SK-N-SH (cell line): ENCODE results near the gene NT5C3A. TPM values are rescaled to one million over a fixed set of nuclear protein-coding genes. Genes with fewer than 3 reads are reported as not detected.
"Not testable (repeated sequence)": the region's sequence is repeated elsewhere in the genome, so short reads cannot be mapped to it uniquely, and the experiment has no call there.

Experiments used
- CTCF ChIA-PET: fragments of 300-600, 350-600 bp; formaldehyde crosslinking; extraction: SDS; loops from one replicate; lab custom pipeline; 2021; lab: Yijun Ruan, JAX
- POLR2A ChIA-PET: fragments of 350-600 bp; sonication (Branson Sonifier 250); formaldehyde crosslinking; extraction: SDS; loops from one replicate; lab custom pipeline; 2020; ENCODE audit warnings: antibody characterized with exemption, inconsistent platforms; lab: Yijun Ruan, JAX
- DNase-seq: peaks from one replicate; pipeline ENCODE4 v3.0.0; 2012
- H2AFZ ChIP-seq: fragments of 200-600 bp; sonication (generic); 2 replicates; pipeline ENCODE4 v1.8.1; 2016; ENCODE audit warnings: antibody characterized with exemption, mild to moderate bottlenecking, low read depth
- H3F3A ChIP-seq: fragments of 200-600 bp; sonication (generic); replicated peaks from 2 replicates; pipeline ENCODE3; 2016; ENCODE audit warnings: antibody characterized with exemption, mild to moderate bottlenecking; ENCODE audit not compliant: insufficient read depth
- H3K27ac ChIP-seq, 2 experiments: fragments of 200-500 bp in 1 of 2; fragments of 200-600 bp in 1 of 2; sonication (Bioruptor generic) in 1 of 2; sonication (generic), shearing (Covaris generic) in 1 of 2; 2 replicates each; pipeline versions ENCODE4 v1.5.1 to v1.6.1; 2014 to 2016; ENCODE audit warnings: low read depth in 2 of 2, inconsistent platforms in 1 of 2, low read length in 1 of 2, mild to moderate bottlenecking in 1 of 2, mixed read lengths in 1 of 2
- H3K27me3 ChIP-seq: fragments of 200-600 bp; sonication (generic), shearing (Covaris generic); 2 replicates; pipeline ENCODE4 v1.6.1; 2016; ENCODE audit warnings: mixed run types; ENCODE audit not compliant: insufficient read depth
- H3K36me3 ChIP-seq, 2 experiments: fragments of 200-500 bp in 1 of 2; fragments of 200-600 bp in 1 of 2; sonication (Bioruptor generic) in 1 of 2; sonication (generic) in 1 of 2; replicated peaks in 1 of 2; 2 replicates each; pipeline versions ENCODE3 to v1.5.1; 2014 to 2016; ENCODE audit warnings: low read length in 1 of 2, mild to moderate bottlenecking in 1 of 2; ENCODE audit not compliant: insufficient read depth in 2 of 2, control insufficient read depth in 1 of 2
- H3K4me1 ChIP-seq, 2 experiments: fragments of 200-500 bp in 1 of 2; fragments of 200-600 bp in 1 of 2; sonication (Bioruptor generic) in 1 of 2; sonication (generic), shearing (Covaris generic) in 1 of 2; 2 replicates each; pipeline versions ENCODE4 v1.5.1 to v1.6.1; 2014 to 2016; ENCODE audit warnings: low read depth in 1 of 2, low read length in 1 of 2, mixed run types in 1 of 2; ENCODE audit not compliant: insufficient read depth in 2 of 2, control insufficient read depth in 1 of 2
- H3K4me2 ChIP-seq: fragments of 200-600 bp; sonication (generic), shearing (Covaris generic); 2 replicates; pipeline ENCODE4 v1.6.1; 2017; ENCODE audit warnings: mixed run types
- H3K4me3 ChIP-seq, 2 experiments: fragments of 200-500 bp in 1 of 2; fragments of 200-600 bp in 1 of 2; sonication (Bioruptor generic) in 1 of 2; sonication (generic), shearing (Covaris generic) in 1 of 2; 2 replicates each; pipeline versions ENCODE4 v1.5.1 to v1.8.1; 2014 to 2016; ENCODE audit warnings: low read depth in 2 of 2, inconsistent platforms in 1 of 2, low read length in 1 of 2, mild to moderate bottlenecking in 1 of 2, mixed read lengths in 1 of 2, moderate library complexity in 1 of 2
- H3K79me2 ChIP-seq: fragments of 200-600 bp; sonication (generic); 2 replicates; pipeline ENCODE4 v1.8.1; 2017; ENCODE audit warnings: mild to moderate bottlenecking; ENCODE audit not compliant: insufficient read depth
- H3K9ac ChIP-seq: fragments of 200-600 bp; sonication (generic); 2 replicates; pipeline ENCODE4 v1.6.1; 2017; ENCODE audit warnings: mixed run types
- H3K9me2 ChIP-seq: fragments of 200-600 bp; sonication (generic); 2 replicates; pipeline ENCODE4 v1.6.1; 2017; ENCODE audit warnings: mixed run types
- H3K9me3 ChIP-seq: fragments of 200-600 bp; sonication (generic); 2 replicates; pipeline ENCODE4 v1.6.1; 2017; ENCODE audit warnings: mixed run types, mild to moderate bottlenecking, moderate library complexity
- H4K20me1 ChIP-seq: fragments of 200-600 bp; sonication (generic); 2 replicates; pipeline ENCODE4 v1.6.1; 2017; ENCODE audit warnings: mild to moderate bottlenecking, mixed run types; ENCODE audit not compliant: insufficient read depth
- JUND ChIP-seq: IDR thresholded peaks from 2 replicates; pipeline ENCODE4 v1.4.0; 2012
- TCF12 ChIP-seq: IDR thresholded peaks from 2 replicates; pipeline ENCODE4 v1.4.0; 2012
- WGBS: methylation state at CpG from one replicate; pipeline ENCODE4 v1.1.6; 2017; ENCODE audit warnings: low lambda C conversion rate; 5-methylcytosine and 5-hydroxymethylcytosine counted together
- polyA plus RNA-seq, 3 experiments: library from polyadenylated mRNA; depleted of rRNA; stranded (reverse); fragments of >200 nt; gene quantifications; 2 replicates each; pipeline ENCODE4 v1.2.3, GENCODE V29; 2012

The NT5C3A gene
- polyA plus RNA-seq, 1 of the 3 experiments (the other 2 are of a cell fraction), result 13.2 TPM

- CTCF ChIA-PET, DNase-seq, H3K4me2 ChIP-seq, H3K9me3 ChIP-seq, H3K4me3 ChIP-seq, H3K9ac ChIP-seq, H4K20me1 ChIP-seq, H3F3A ChIP-seq, H3K9me2 ChIP-seq, H3K27ac ChIP-seq, H2AFZ ChIP-seq, H3K27me3 ChIP-seq, H3K4me1 ChIP-seq, H3K79me2 ChIP-seq, POLR2A ChIA-PET: not testable (repeated sequence)
- peaks cover 13 to 38% of the 10 kb centered on the region in 2 experiments for H3K36me3 ChIP-seq
- TF ChIP-seq TCF12 (peak; percentile 6; the same call in 1 of the 2 replicates), JUND (0 out of 2 replicates have a peak, but pooled peaks have one; percentile 7)
- 89% methylated on average over 6 of the region's 6 CpGs for WGBS
These were observed 83.3 kb downstream of the NT5C3A start for GRCh38 chr7:32979246-32979645.

- WGBS, result 98% methylated on average over 2 of the region's 2 CpGs
These were observed 85.4 kb downstream of the NT5C3A start for GRCh38 chr7:32977159-32977558.

GRCh38 chr7:32971967-32972366, 90.6 kb downstream of the NT5C3A start:
- H4K20me1 ChIP-seq, H3K27me3 ChIP-seq, H3K4me2 ChIP-seq, H3K4me1 ChIP-seq, H3K36me3 ChIP-seq, H3F3A ChIP-seq, H3K9me3 ChIP-seq, H2AFZ ChIP-seq, H3K9me2 ChIP-seq, POLR2A ChIA-PET, H3K4me3 ChIP-seq, DNase-seq, CTCF ChIA-PET, H3K27ac ChIP-seq, H3K9ac ChIP-seq: not testable (repeated sequence)
- 84% methylated on average over 2 of the region's 3 CpGs for WGBS
- peaks cover 29% of the 10 kb centered on the region for H3K79me2 ChIP-seq

More at GRCh38 chr7:32977159-32977558, 85.4 kb downstream of the NT5C3A start:
- peaks cover 13 to 28% of the 10 kb centered on the region in 2 experiments for H3K36me3 ChIP-seq
- H3K9ac ChIP-seq, H4K20me1 ChIP-seq, H3K79me2 ChIP-seq, H3K4me1 ChIP-seq, H3K4me2 ChIP-seq, POLR2A ChIA-PET, H3K4me3 ChIP-seq, H3K27me3 ChIP-seq, H3K9me3 ChIP-seq, H3K27ac ChIP-seq, H3F3A ChIP-seq, H3K9me2 ChIP-seq, CTCF ChIA-PET, H2AFZ ChIP-seq, DNase-seq: not testable (repeated sequence)

GRCh38 chr7:32967268-32967582, 95.4 kb downstream of the NT5C3A start:
- POLR2A ChIA-PET, CTCF ChIA-PET, H3K4me3 ChIP-seq: not testable (repeated sequence)

GRCh38 chr7:32966489-32967267, 95.9 kb downstream of the NT5C3A start:
- H4K20me1 ChIP-seq, H3K4me3 ChIP-seq, H2AFZ ChIP-seq, H3K27me3 ChIP-seq, H3K27ac ChIP-seq, H3K9ac ChIP-seq, CTCF ChIA-PET, H3K9me2 ChIP-seq, H3F3A ChIP-seq, H3K9me3 ChIP-seq, POLR2A ChIA-PET, H3K36me3 ChIP-seq, H3K4me2 ChIP-seq, DNase-seq: not testable (repeated sequence)
- peaks cover 46% of the 10 kb centered on the region for H3K79me2 ChIP-seq
- H3K4me1 ChIP-seq, result peaks cover 5 to 10% of the 10 kb centered on the region in 2 experiments; a peak in 2 of 4 replicates
- WGBS, result 98% methylated on average over 5 of the region's 5 CpGs

More at GRCh38 chr7:32967268-32967582, 95.4 kb downstream of the NT5C3A start:
- WGBS, result 94% methylated on average over 4 of the region's 4 CpGs
- Histone ChIP-seq H3K4me1 (peaks cover 5 to 10% of the 10 kb centered on the region in 2 experiments; a peak in 2 of 4 replicates), H3K79me2 (peaks cover 45% of the 10 kb centered on the region)
- not testable (repeated sequence) for H3K9ac ChIP-seq, H3K27me3 ChIP-seq, H3K9me2 ChIP-seq, DNase-seq, H3K9me3 ChIP-seq, H3K27ac ChIP-seq, H3K4me2 ChIP-seq, H3K36me3 ChIP-seq, H4K20me1 ChIP-seq, H3F3A ChIP-seq, H2AFZ ChIP-seq
